ENCODE measurements around the gene GSTM5. TPM values are rescaled to one million over a fixed set of nuclear protein-coding genes. Genes with fewer than 3 reads are reported as not detected.

Gene GSTM5
- total and polyA plus RNA-seq, 2 of the 4 experiments (the other 2 are of a cell fraction), result 0.36 to 1.2 TPM

GRCh38 chr1:109726007-109726406, 14.0 kb downstream of the GSTM5 start:
- H2AFZ ChIP-seq (replicated peaks; ENCODE audit: low read length, poor library complexity), result no peak overlapping the region
- H4K8ac ChIP-seq (ENCODE audit: low read depth in 2 of 2, low read length in 2 of 2), result no peak overlapping the region
- H4K5ac ChIP-seq (ENCODE audit: low read depth, low read length), result no peak overlapping the region
- 60% methylated on average over 1 of the region's 1 CpG; no CpG with 5 or more reads in 1 of the 2 experiments for WGBS, 2 experiments (ENCODE audit: extremely low coverage in 2 of 2, insufficient read length in 1 of 2)
- in situ Hi-C loops (cut with MboI; ENCODE audit: low sequenced_read_pairs), result no loop called here
- H3K36me3 ChIP-seq (ENCODE audit: control insufficient read depth, insufficient read depth, low read length), result no peaks in the 10 kb centered on the region
- DNase-seq, result no peak
- no peak overlapping the region for H2AK9ac ChIP-seq (replicated peaks; ENCODE audit: low read depth, low read length, poor library complexity)
- CTCF ChIA-PET, result no interaction called here
- no TSS peak for BruUV-seq (replicated peaks)
- 0 out of 2 replicates have a peak, but pooled peaks cover 3% of the 10 kb centered on the region for H3K9me1 ChIP-seq (ENCODE audit: insufficient read depth, low read length)
- H3K79me1 ChIP-seq (ENCODE audit: low read depth in 1 of 2, low read length in 2 of 2), result no peaks in the 10 kb centered on the region
- H2AK5ac ChIP-seq (ENCODE audit: low read depth, low read length), result no peak overlapping the region
- no peak overlapping the region for H3K27ac ChIP-seq (ENCODE audit: insufficient read depth, low read length)
- H4K91ac ChIP-seq (ENCODE audit: insufficient read depth, low read depth, low read length), result no peak overlapping the region
- no peaks in the 10 kb centered on the region; the same call in 1 of the 2 replicates for H3K9me3 ChIP-seq (ENCODE audit: control insufficient read depth, insufficient read depth, low read length)
- no peak overlapping the region for H2BK5ac ChIP-seq (ENCODE audit: low read depth, low read length, poor library complexity, severe bottlenecking)
- POLR2A ChIA-PET (ENCODE audit: unreplicated experiment), result no interaction called here
- no peak overlapping the region for H2BK15ac ChIP-seq (ENCODE audit: low read depth, low read length)
- H3K18ac ChIP-seq (ENCODE audit: low read depth, low read length), result no peak overlapping the region
- intact Hi-C loops (cut with micrococcal nuclease), result no loop called here
- H2BK20ac ChIP-seq (ENCODE audit: low read depth, low read length), result no peak overlapping the region
- peaks cover 7% of the 10 kb centered on the region for H3K27me3 ChIP-seq (ENCODE audit: control insufficient read depth, insufficient read depth, low read length)
- no peak overlapping the region for H3K9ac ChIP-seq (ENCODE audit: low read depth, low read length)
- peaks cover 2% of the 10 kb centered on the region; the same call in 1 of the 2 replicates for H3K4me1 ChIP-seq (ENCODE audit: control insufficient read depth, insufficient read depth, low read length)
- H2BK120ac ChIP-seq (ENCODE audit: low read depth, low read length), result no peak overlapping the region
- H3K4ac ChIP-seq (ENCODE audit: low read depth, low read length), result no peak overlapping the region
- ATAC-seq (ENCODE audit: low read depth), result no peak
- H3K4me2 ChIP-seq (ENCODE audit: low read depth, low read length), result no peak overlapping the region
- no peaks in the 10 kb centered on the region for H4K20me1 ChIP-seq (ENCODE audit: insufficient read depth, low read length)
- no peak overlapping the region for H3K14ac ChIP-seq (replicated peaks; ENCODE audit: low read depth, low read length)
- H3K4me3 ChIP-seq (ENCODE audit: insufficient read depth, low read depth, low read length), result no peak overlapping the region
- dilution Hi-C loops (cut with HindIII; ENCODE audit: low sequenced_read_pairs, unreplicated experiment), result no loop called here
- H3K56ac ChIP-seq (ENCODE audit: extremely low read depth, insufficient read depth, low read length), result no peak overlapping the region
- TF ChIP-seq BHLHE40 (IDR thresholded peaks at IDR 0.05; ENCODE audit: low read depth, low read length), result no peak
- no peak for TF ChIP-seq RFX5 (IDR thresholded peaks at IDR 0.05; ENCODE audit: low read depth, low read length)
- TF ChIP-seq MAFK (IDR thresholded peaks at IDR 0.05; ENCODE audit: low read depth, low read length), result no peak
- no peak for TF ChIP-seq SMC3 (IDR thresholded peaks at IDR 0.05; ENCODE audit: low read depth, low read length)
- TF ChIP-seq CHD1 (IDR thresholded peaks at IDR 0.05; ENCODE audit: low read depth, low read length), result no peak
- TF ChIP-seq, protein P1, sequence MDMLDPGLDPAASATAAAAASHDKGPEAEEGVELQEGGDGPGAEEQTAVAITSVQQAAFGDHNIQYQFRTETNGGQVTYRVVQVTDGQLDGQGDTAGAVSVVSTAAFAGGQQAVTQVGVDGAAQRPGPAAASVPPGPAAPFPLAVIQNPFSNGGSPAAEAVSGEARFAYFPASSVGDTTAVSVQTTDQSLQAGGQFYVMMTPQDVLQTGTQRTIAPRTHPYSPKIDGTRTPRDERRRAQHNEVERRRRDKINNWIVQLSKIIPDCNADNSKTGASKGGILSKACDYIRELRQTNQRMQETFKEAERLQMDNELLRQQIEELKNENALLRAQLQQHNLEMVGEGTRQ (IDR thresholded peaks at IDR 0.05; ENCODE audit: low read depth, low read length), result no peak
- TF ChIP-seq RCOR1 (IDR thresholded peaks at IDR 0.05; ENCODE audit: insufficient replicate concordance, low read length), result no peak
- no peak for TF ChIP-seq FOS (IDR thresholded peaks at IDR 0.05; ENCODE audit: low read depth, low read length)
- TF ChIP-seq MXI1 (IDR thresholded peaks at IDR 0.05; ENCODE audit: borderline replicate concordance, low read depth, low read length), result no peak
- no peak for TF ChIP-seq MAZ (IDR thresholded peaks at IDR 0.05; ENCODE audit: borderline replicate concordance, low read depth, low read length)
- TF ChIP-seq, protein P2, sequence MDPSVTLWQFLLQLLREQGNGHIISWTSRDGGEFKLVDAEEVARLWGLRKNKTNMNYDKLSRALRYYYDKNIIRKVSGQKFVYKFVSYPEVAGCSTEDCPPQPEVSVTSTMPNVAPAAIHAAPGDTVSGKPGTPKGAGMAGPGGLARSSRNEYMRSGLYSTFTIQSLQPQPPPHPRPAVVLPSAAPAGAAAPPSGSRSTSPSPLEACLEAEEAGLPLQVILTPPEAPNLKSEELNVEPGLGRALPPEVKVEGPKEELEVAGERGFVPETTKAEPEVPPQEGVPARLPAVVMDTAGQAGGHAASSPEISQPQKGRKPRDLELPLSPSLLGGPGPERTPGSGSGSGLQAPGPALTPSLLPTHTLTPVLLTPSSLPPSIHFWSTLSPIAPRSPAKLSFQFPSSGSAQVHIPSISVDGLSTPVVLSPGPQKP (IDR thresholded peaks at IDR 0.05; ENCODE audit: borderline replicate concordance, low read depth, low read length), result no peak
- TF ChIP-seq POLR2A (IDR thresholded peaks at IDR 0.05; ENCODE audit: low read depth, low read length), result no peak
- no peak for TF ChIP-seq RAD21 (IDR thresholded peaks at IDR 0.05; ENCODE audit: low read length)
- no peak for TF ChIP-seq CTCF (conservative IDR thresholded peaks at IDR 0.05; ENCODE audit: low read depth, low read length)
- TF ChIP-seq CEBPB (IDR thresholded peaks at IDR 0.05; ENCODE audit: low read depth, low read length), result no peak
- TF ChIP-seq NFE2L2 (IDR thresholded peaks at IDR 0.05; ENCODE audit: low read depth, low read length), result no peak
- H3K23ac ChIP-seq (ENCODE audit: low read depth, low read length), result no peak overlapping the region
